ENCODE results near the gene CEP112.

GRCh38 chr17:65819810-65820209, 372.1 kb downstream of the CEP112 start:
- TF ChIP-seq CTCF (IDR thresholded peaks at IDR 0.05; ENCODE audit: low read depth, low read length, missing input control): no peak
- no peak for TF ChIP-seq ATF3 (IDR thresholded peaks at IDR 0.05)
- no peak for TF ChIP-seq RXRA (IDR thresholded peaks at IDR 0.05)
- TF ChIP-seq TAF1 (conservative IDR thresholded peaks at IDR 0.05): no peak
- TF ChIP-seq MAX (IDR thresholded peaks at IDR 0.05): no peak
- no peak for TF ChIP-seq HNF4A (conservative IDR thresholded peaks at IDR 0.05)

Measured in liver (tissue), 3 donors.